PC-9 (cell line): ENCODE measurements around the gene IQSEC3. TPM values are rescaled to one million over a fixed set of nuclear protein-coding genes. Genes with fewer than 3 reads are reported as not detected.

Experiments used
- BruUV-seq: library from RNA; stranded (reverse); fragments of 400-500 nt; replicated peaks from 2 replicates; lab custom pipeline; 2021; lab: Mats Ljungman, UMichigan
- CTCF ChIA-PET: fragments of 300-600 bp; sonication (Branson Sonifier 250); formaldehyde crosslinking; loops from one replicate; lab custom pipeline; 2022; ENCODE audit warnings: antibody characterized with exemption; lab: Charles Lee
- POLR2A ChIA-PET: fragments of 300-600 bp; sonication (Branson Sonifier 250); formaldehyde crosslinking; loops from one replicate; lab custom pipeline; 2022; ENCODE audit warnings: antibody characterized with exemption; ENCODE audit not compliant: unreplicated experiment; lab: Charles Lee
- DNase-seq, 2 experiments: peaks; one replicate each; pipeline versions ENCODE4 v3.0.0 to v3.0.0-alpha.2; 2015 to 2022; ENCODE audit warnings: mixed read lengths in 1 of 2
- H2AFZ ChIP-seq: fragments of 200-600 bp; sonication (generic); 2 replicates; pipeline ENCODE4 v1.8.1; 2017; ENCODE audit warnings: antibody characterized with exemption
- H3F3A ChIP-seq: fragments of 200-600 bp; sonication (generic); 2 replicates; pipeline ENCODE4 v1.8.1; 2017; ENCODE audit warnings: antibody characterized with exemption, mild to moderate bottlenecking, low read depth; ENCODE audit not compliant: insufficient read depth
- H3K27ac ChIP-seq: fragments of 200-600 bp; sonication (generic); 2 replicates; pipeline ENCODE4 v1.6.1; 2016; ENCODE audit warnings: mixed run types
- H3K27me3 ChIP-seq: fragments of 200-600 bp; sonication (generic); 2 replicates; pipeline ENCODE4 v1.6.1; 2016; ENCODE audit warnings: low read depth, mixed run types; ENCODE audit not compliant: insufficient read depth
- H3K36me3 ChIP-seq: fragments of 200-600 bp; sonication (generic); 2 replicates; pipeline ENCODE4 v1.6.1; 2016; ENCODE audit warnings: low read depth, mixed run types
- H3K4me1 ChIP-seq: fragments of 200-600 bp; sonication (generic); replicated peaks from 2 replicates; pipeline ENCODE4 v1.6.1; 2016; ENCODE audit warnings: mixed run types; ENCODE audit not compliant: insufficient read depth
- H3K4me2 ChIP-seq: fragments of 200-600 bp; sonication (generic); 2 replicates; pipeline ENCODE4 v1.6.1; 2017; ENCODE audit warnings: mixed run types
- H3K4me3 ChIP-seq: fragments of 200-600 bp; sonication (generic); 2 replicates; pipeline ENCODE4 v1.6.1; 2016; ENCODE audit warnings: mixed run types
- H3K79me2 ChIP-seq: fragments of 200-600 bp; sonication (generic); 2 replicates; pipeline ENCODE4 v1.6.1; 2017; ENCODE audit warnings: low read depth, mixed run types
- H3K9me2 ChIP-seq: fragments of 200-600 bp; sonication (generic); 2 replicates; pipeline ENCODE4 v1.8.1; 2017; ENCODE audit warnings: mild to moderate bottlenecking; ENCODE audit not compliant: insufficient read depth
- H3K9me3 ChIP-seq: fragments of 200-600 bp; sonication (generic); 2 replicates; pipeline ENCODE4 v1.8.1; 2016; ENCODE audit warnings: low read depth; ENCODE audit not compliant: insufficient read depth
- H4K20me1 ChIP-seq: fragments of 200-600 bp; sonication (generic); 2 replicates; pipeline ENCODE4 v1.8.1; 2017; ENCODE audit not compliant: insufficient read depth
- EZH2 ChIP-seq: fragments of 200-600 bp; sonication (generic); IDR thresholded peaks from 2 replicates; pipeline ENCODE4 v1.8.0; 2017; ENCODE audit warnings: antibody characterized with exemption, low read depth
- intact Hi-C: fragments of 100-400 bp; cut with micrococcal nuclease; formaldehyde crosslinking; loops from one replicate; pipeline ENCODE4 v1.10.0; 2022; ENCODE audit not compliant: unreplicated experiment
- total RNA-seq: library from RNA; stranded (reverse); gene quantifications from 2 replicates; pipeline ENCODE4 v1.2.3, GENCODE V29; 2021
- TF ChIP-seq, protein P1 (sequence below): fragments of 200-600 bp; sonication (generic); conservative IDR thresholded peaks from 2 replicates; pipeline ENCODE4 v1.6.1; 2017; ENCODE audit warnings: mixed run types, antibody characterized with exemption, mild to moderate bottlenecking, moderate library complexity

IQSEC3 gene
- total RNA-seq, 1 experiment from 2014 or later: not detected

GRCh38 chr12:163406-163986, 96.9 kb downstream of the IQSEC3 start:
- no peak overlapping the region for H3K4me2 ChIP-seq
- TF ChIP-seq EZH2: no peak
- H3K9me3 ChIP-seq: no peaks in the 10 kb centered on the region
- POLR2A ChIA-PET: no interaction called here
- CTCF ChIA-PET: no interaction called here
- no peaks in the 10 kb centered on the region for H3K4me1 ChIP-seq
- no peaks in the 10 kb centered on the region for H3K9me2 ChIP-seq
- no peak overlapping the region for H3K27ac ChIP-seq
- H3F3A ChIP-seq: no peaks in the 10 kb centered on the region
- peaks cover 55% of the 10 kb centered on the region for H3K27me3 ChIP-seq
- H4K20me1 ChIP-seq: no peaks in the 10 kb centered on the region; the same call in 1 of the 2 replicates
- H3K36me3 ChIP-seq: no peaks in the 10 kb centered on the region
- no peak overlapping the region for H3K4me3 ChIP-seq
- intact Hi-C loops: no loop called here
- no peaks in the 10 kb centered on the region for H3K79me2 ChIP-seq
- DNase-seq: no peak
- no TSS peak for BruUV-seq
- no peak overlapping the region for H2AFZ ChIP-seq

DNA sequence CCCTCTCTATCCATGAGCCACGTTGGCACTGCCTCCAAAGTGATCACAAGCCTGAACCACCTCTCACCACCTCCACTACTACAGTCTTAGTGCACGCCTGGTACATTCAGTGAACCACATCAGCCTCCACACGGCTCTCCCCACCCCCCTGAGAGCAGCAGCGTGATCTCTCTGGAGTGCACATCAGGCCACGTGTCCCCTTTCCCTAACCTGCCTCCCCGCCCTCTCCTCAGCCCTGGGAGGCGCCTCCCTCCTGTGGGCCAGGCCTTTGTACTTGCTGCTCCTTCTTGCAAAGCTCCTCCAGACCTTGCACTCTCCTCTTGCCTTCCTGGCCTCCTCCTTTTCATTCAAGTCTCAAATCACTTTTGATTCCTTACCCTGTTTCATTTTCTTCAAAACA, 97.6 kb downstream of the IQSEC3 start:
- Histone ChIP-seq H3K36me3 (no peaks in the 10 kb centered on the region), H3K4me2 (no peak overlapping the region), H3K4me1 (no peaks in the 10 kb centered on the region), H3K79me2 (no peaks in the 10 kb centered on the region), H3F3A (no peaks in the 10 kb centered on the region), H3K9me3 (no peaks in the 10 kb centered on the region), H2AFZ (no peak overlapping the region), H3K9me2 (no peaks in the 10 kb centered on the region), H3K27ac (no peak overlapping the region), H3K4me3 (no peak overlapping the region), H4K20me1 (no peaks in the 10 kb centered on the region; the same call in 1 of the 2 replicates), H3K27me3 (peaks cover 55% of the 10 kb centered on the region)
- CTCF ChIA-PET: no interaction called here
- intact Hi-C loops: no loop called here
- BruUV-seq: no TSS peak
- POLR2A ChIA-PET: no interaction called here
- no peak for TF ChIP-seq EZH2
- TF ChIP-seq, protein P1, sequence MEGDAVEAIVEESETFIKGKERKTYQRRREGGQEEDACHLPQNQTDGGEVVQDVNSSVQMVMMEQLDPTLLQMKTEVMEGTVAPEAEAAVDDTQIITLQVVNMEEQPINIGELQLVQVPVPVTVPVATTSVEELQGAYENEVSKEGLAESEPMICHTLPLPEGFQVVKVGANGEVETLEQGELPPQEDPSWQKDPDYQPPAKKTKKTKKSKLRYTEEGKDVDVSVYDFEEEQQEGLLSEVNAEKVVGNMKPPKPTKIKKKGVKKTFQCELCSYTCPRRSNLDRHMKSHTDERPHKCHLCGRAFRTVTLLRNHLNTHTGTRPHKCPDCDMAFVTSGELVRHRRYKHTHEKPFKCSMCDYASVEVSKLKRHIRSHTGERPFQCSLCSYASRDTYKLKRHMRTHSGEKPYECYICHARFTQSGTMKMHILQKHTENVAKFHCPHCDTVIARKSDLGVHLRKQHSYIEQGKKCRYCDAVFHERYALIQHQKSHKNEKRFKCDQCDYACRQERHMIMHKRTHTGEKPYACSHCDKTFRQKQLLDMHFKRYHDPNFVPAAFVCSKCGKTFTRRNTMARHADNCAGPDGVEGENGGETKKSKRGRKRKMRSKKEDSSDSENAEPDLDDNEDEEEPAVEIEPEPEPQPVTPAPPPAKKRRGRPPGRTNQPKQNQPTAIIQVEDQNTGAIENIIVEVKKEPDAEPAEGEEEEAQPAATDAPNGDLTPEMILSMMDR: no peak
- no peak for DNase-seq

DNA sequence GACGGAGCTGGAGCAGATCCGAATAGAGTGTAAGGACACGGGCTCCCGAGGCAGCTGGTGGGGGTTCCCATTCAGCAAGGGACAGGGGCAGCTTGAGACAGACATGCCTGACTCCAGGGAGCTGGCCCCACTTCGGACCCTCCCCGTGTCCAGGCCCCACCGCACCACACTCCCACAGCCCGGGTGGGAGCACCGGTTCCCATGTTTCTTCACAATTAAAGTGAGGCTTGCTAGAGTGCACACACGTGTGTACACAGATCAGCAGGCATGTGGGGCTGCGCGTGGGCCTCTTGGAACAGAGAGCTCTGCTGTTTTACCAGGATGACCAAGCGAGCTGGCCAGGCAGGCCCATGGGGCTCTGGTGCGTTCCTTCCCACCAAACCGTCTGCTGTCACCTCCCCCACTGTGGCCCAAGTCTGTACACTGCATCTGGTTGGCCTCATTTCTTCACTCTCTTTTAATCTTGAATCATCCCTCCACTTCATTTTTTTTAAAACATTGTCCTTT, 99.3 kb downstream of the IQSEC3 start:
- DNase-seq: no peak
- CTCF ChIA-PET: no interaction called here
- Histone ChIP-seq H3K79me2 (no peaks in the 10 kb centered on the region), H3K27ac (no peak overlapping the region), H3K9me2 (no peaks in the 10 kb centered on the region), H3K4me3 (no peak overlapping the region), H3K9me3 (no peaks in the 10 kb centered on the region), H3K27me3 (peaks cover 55% of the 10 kb centered on the region), H2AFZ (no peak overlapping the region), H4K20me1 (no peaks in the 10 kb centered on the region; the same call in 1 of the 2 replicates), H3K4me2 (no peak overlapping the region), H3K4me1 (no peaks in the 10 kb centered on the region), H3K36me3 (no peaks in the 10 kb centered on the region), H3F3A (no peaks in the 10 kb centered on the region)
- no TSS peak for BruUV-seq
- no peak for TF ChIP-seq EZH2
- TF ChIP-seq, protein P1: no peak
- POLR2A ChIA-PET: no interaction called here
- intact Hi-C loops: no loop called here
